Nephron (organoid): Measurements from ENCODE around the gene BZW1.
A peak's percentile ranks its signal among the peaks of the same experiment; 100 is the strongest.

Experiments used
- H3K27ac Mint-ChIP-seq, 3 experiments: 2 replicates each; pipeline ENCODE4 v1.8.0; 2020; ENCODE audit warnings: mixed read lengths in 3 of 3, mild to moderate bottlenecking in 2 of 3, moderate library complexity in 1 of 3
- H3K27me3 Mint-ChIP-seq: 2 replicates; pipeline ENCODE4 v1.8.0; 2021; ENCODE audit warnings: low read depth, mild to moderate bottlenecking, moderate library complexity, mixed read lengths
- H3K36me3 Mint-ChIP-seq: 2 replicates; pipeline ENCODE4 v1.8.0; 2020; ENCODE audit warnings: low read depth, mixed read lengths
- H3K4me1 Mint-ChIP-seq: 2 replicates; pipeline ENCODE4 v1.8.0; 2020; ENCODE audit warnings: mixed read lengths
- H3K4me3 Mint-ChIP-seq, 3 experiments: 2 replicates each; pipeline ENCODE4 v1.8.0; 2020; ENCODE audit warnings: mild to moderate bottlenecking in 3 of 3, mixed read lengths in 3 of 3, moderate library complexity in 2 of 3
- H3K9me3 Mint-ChIP-seq: 2 replicates; pipeline ENCODE4 v1.8.0; 2020; ENCODE audit warnings: mixed read lengths
- CTCF ChIP-seq, 3 experiments: fragments of 200-600 bp; sonication (generic); IDR thresholded peaks; one replicate each; pipeline ENCODE4 v1.5.0; 2021; ENCODE audit warnings: antibody characterized with exemption in 3 of 3; ENCODE audit not compliant: unreplicated experiment in 3 of 3

The BZW1 gene

GRCh38 chr2:200809506-200810251 lies 2.0 kb upstream of the BZW1 start:
- H3K4me1 Mint-ChIP-seq = peaks cover 29% of the 10 kb centered on the region
- TF ChIP-seq CTCF (IDR thresholded peaks at IDR 0.05; ENCODE audit: unreplicated experiment in 3 of 3) = no peak
- peak overlapping the region; percentile 85 to 96 (median 87) for H3K4me3 Mint-ChIP-seq
- H3K36me3 Mint-ChIP-seq = peaks cover 15% of the 10 kb centered on the region
- peak overlapping the region; percentile 95 to 98 (median 97) for H3K27ac Mint-ChIP-seq
- H3K9me3 Mint-ChIP-seq = no peaks in the 10 kb centered on the region
- H3K27me3 Mint-ChIP-seq = no peaks in the 10 kb centered on the region

GRCh38 chr2:200810252-200810997 lies 1.3 kb upstream of the BZW1 start:
- Mint-ChIP-seq H3K9me3 (no peaks in the 10 kb centered on the region), H3K36me3 (peaks cover 23% of the 10 kb centered on the region), H3K4me1 (peaks cover 30% of the 10 kb centered on the region), H3K27me3 (no peaks in the 10 kb centered on the region), H3K27ac (peak overlapping the region; percentile 95 to 98 (median 97)), H3K4me3 (peak overlapping the region; percentile 85 to 96 (median 87))
- no peak for TF ChIP-seq CTCF (IDR thresholded peaks at IDR 0.05; ENCODE audit: unreplicated experiment in 3 of 3)

- Mint-ChIP-seq H3K27ac (peak overlapping the region; percentile 95 to 98 (median 97)), H3K4me1 (peaks cover 30% of the 10 kb centered on the region), H3K4me3 (peak overlapping the region; percentile 85 to 96 (median 87)), H3K27me3 (no peaks in the 10 kb centered on the region), H3K9me3 (no peaks in the 10 kb centered on the region), H3K36me3 (peaks cover 28% of the 10 kb centered on the region)
- no peak for TF ChIP-seq CTCF (IDR thresholded peaks at IDR 0.05; ENCODE audit: unreplicated experiment in 3 of 3)
Measured at GRCh38 chr2:200810998-200811332, 745 bp upstream of the BZW1 start.

GRCh38 chr2:200812122-200813022 lies 662 bp downstream of the BZW1 start:
- peak; percentile 46 to 60 (median 49) for TF ChIP-seq CTCF (IDR thresholded peaks at IDR 0.05; ENCODE audit: unreplicated experiment in 3 of 3)
- Mint-ChIP-seq H3K9me3 (no peaks in the 10 kb centered on the region), H3K36me3 (peaks cover 42% of the 10 kb centered on the region), H3K4me1 (peaks cover 30% of the 10 kb centered on the region), H3K4me3 (peak overlapping the region; percentile 95 to 97 (median 96)), H3K27ac (peak overlapping the region; percentile 95 to 98 (median 97)), H3K27me3 (no peaks in the 10 kb centered on the region)

DNA sequence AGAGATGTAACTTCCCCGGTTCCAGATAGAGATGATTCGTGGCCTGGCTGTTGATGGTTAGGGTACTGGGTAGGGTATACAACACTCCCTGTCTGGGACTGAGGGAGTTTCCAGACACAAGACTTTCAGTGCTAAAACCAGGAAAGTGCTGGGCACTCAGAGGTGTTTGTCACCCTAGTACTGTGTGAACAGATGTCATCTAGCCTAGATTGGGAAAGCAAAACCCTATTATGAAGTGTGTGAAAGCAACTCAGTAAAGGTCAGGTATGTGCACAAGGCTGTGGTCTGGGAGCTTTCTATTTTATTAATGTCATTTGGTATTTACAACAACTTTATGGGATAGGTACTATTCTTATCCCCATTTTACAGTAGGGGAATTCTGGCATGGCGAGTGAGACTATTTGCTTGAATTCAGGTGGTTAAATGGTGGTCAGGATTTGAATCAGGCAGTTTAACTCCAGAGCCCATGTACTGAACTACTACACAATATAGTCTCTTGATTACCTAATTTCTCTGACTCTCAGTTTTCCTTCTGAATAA lies 2.6 kb downstream of the BZW1 start:
- peaks cover 30% of the 10 kb centered on the region for H3K4me1 Mint-ChIP-seq
- no peaks in the 10 kb centered on the region for H3K27me3 Mint-ChIP-seq
- H3K9me3 Mint-ChIP-seq = no peaks in the 10 kb centered on the region
- H3K4me3 Mint-ChIP-seq = peak overlapping the region; percentile 54 to 69 (median 69)
- peak overlapping the region in 1 of 3 experiments; percentile 36 for H3K27ac Mint-ChIP-seq
- TF ChIP-seq CTCF (IDR thresholded peaks at IDR 0.05; ENCODE audit: unreplicated experiment in 3 of 3) = no peak
- peaks cover 62% of the 10 kb centered on the region for H3K36me3 Mint-ChIP-seq
